HEK293 (cell line): ENCODE data around the gene RSPO1.

ENCODE experiments used
- CTCF ChIA-PET: fragments of 350-600 bp; formaldehyde crosslinking; extraction: SDS; loops from one replicate; lab custom pipeline; 2021; ENCODE audit warnings: antibody characterized with exemption; lab: Yijun Ruan, JAX
- POLR2A ChIA-PET: fragments of 300-600 bp; formaldehyde crosslinking; extraction: SDS; loops from one replicate; lab custom pipeline; 2020; ENCODE audit warnings: antibody characterized with exemption, inconsistent platforms; lab: Yijun Ruan, JAX
- H3K27ac ChIP-seq: fragments of 200-500 bp; sonication (Bioruptor generic); 2 replicates; pipeline ENCODE4 v1.5.1; 2014; ENCODE audit warnings: low read depth, low read length, control low read depth, inconsistent platforms; ENCODE audit errors: extremely low read depth
- H3K36me3 ChIP-seq, 2 experiments: fragments of 200-500 bp in 1 of 2; sonication (Bioruptor generic) in 1 of 2; 1 replicate in 1 of 2; 2 replicates in 1 of 2; pipeline ENCODE4 v1.5.1; 2014 to 2017; ENCODE audit warnings: inconsistent platforms in 2 of 2, low read length in 2 of 2; ENCODE audit not compliant: control insufficient read depth in 2 of 2, insufficient read depth in 1 of 2
- H3K4me1 ChIP-seq: fragments of 200-500 bp; sonication (Bioruptor generic); 2 replicates; pipeline ENCODE4 v1.5.1; 2014; ENCODE audit warnings: mild to moderate bottlenecking, low read length, inconsistent platforms; ENCODE audit not compliant: control insufficient read depth, insufficient read depth
- H3K4me3 ChIP-seq: 2 replicates; pipeline ENCODE4 v1.5.1; 2011; ENCODE audit warnings: low read depth, mild to moderate bottlenecking, control low read depth, low read length, moderate library complexity
- H3K9me3 ChIP-seq: fragments of 200-500 bp; sonication (Bioruptor generic); 2 replicates; pipeline ENCODE4 v1.5.1; 2014; ENCODE audit warnings: low read depth, low read length, inconsistent platforms; ENCODE audit not compliant: control insufficient read depth, insufficient read depth
- SALL2 ChIP-seq: fragments of 450-650 bp; formaldehyde crosslinking; IDR thresholded peaks from 2 replicates; pipeline ENCODE4 v1.5.0; 2017; ENCODE audit warnings: missing biosample characterization, mild to moderate bottlenecking, missing genetic modification characterization, borderline replicate concordance
- WT1 ChIP-seq: fragments of 450-650 bp; formaldehyde crosslinking; IDR thresholded peaks from 2 replicates; pipeline ENCODE4 v1.5.1; 2016; ENCODE audit warnings: missing biosample characterization, missing genetic modification characterization
- ZBTB21 ChIP-seq: fragments of 450-650 bp; formaldehyde crosslinking; IDR thresholded peaks from 2 replicates; pipeline ENCODE4 v1.5.1; 2017; ENCODE audit warnings: missing biosample characterization, missing genetic modification characterization
- ZBTB7A ChIP-seq: fragments of 450-650 bp; formaldehyde crosslinking; IDR thresholded peaks from 2 replicates; pipeline ENCODE4 v1.5.1; 2016; ENCODE audit warnings: low read depth, missing biosample characterization, missing genetic modification characterization
- ZNF114 ChIP-seq: fragments of 450-650 bp; formaldehyde crosslinking; IDR thresholded peaks from 2 replicates; pipeline ENCODE4 v1.5.0; 2017; ENCODE audit warnings: missing biosample characterization, missing genetic modification characterization
- ZNF133 ChIP-seq: fragments of 450-650 bp; formaldehyde crosslinking; IDR thresholded peaks from 2 replicates; pipeline ENCODE4 v1.5.1; 2016; ENCODE audit warnings: missing biosample characterization, missing genetic modification characterization
- ZNF157 ChIP-seq: fragments of 450-650 bp; formaldehyde crosslinking; IDR thresholded peaks from 2 replicates; pipeline ENCODE4 v1.5.1; 2016; ENCODE audit warnings: missing biosample characterization, missing genetic modification characterization
- ZNF221 ChIP-seq: fragments of 450-650 bp; formaldehyde crosslinking; IDR thresholded peaks from 2 replicates; pipeline ENCODE4 v1.5.1; 2017; ENCODE audit warnings: missing biosample characterization, missing genetic modification characterization, borderline replicate concordance
- ZNF394 ChIP-seq: fragments of 450-650 bp; formaldehyde crosslinking; IDR thresholded peaks from 2 replicates; pipeline ENCODE4 v1.5.1; 2016; ENCODE audit warnings: missing biosample characterization, missing genetic modification characterization, mild to moderate bottlenecking, moderate library complexity, borderline replicate concordance
- ZNF600 ChIP-seq: fragments of 450-650 bp; formaldehyde crosslinking; IDR thresholded peaks from 2 replicates; pipeline ENCODE4 v1.5.1; 2016; ENCODE audit warnings: missing biosample characterization, missing genetic modification characterization
- ZNF658 ChIP-seq: fragments of 450-650 bp; formaldehyde crosslinking; IDR thresholded peaks from 2 replicates; pipeline ENCODE4; 2016; ENCODE audit warnings: missing biosample characterization, missing genetic modification characterization
- ZNF747 ChIP-seq: fragments of 450-650 bp; formaldehyde crosslinking; IDR thresholded peaks from 2 replicates; pipeline ENCODE4 v1.5.1; 2016; ENCODE audit warnings: missing biosample characterization, missing genetic modification characterization
- ZNF76 ChIP-seq: fragments of 450-650 bp; formaldehyde crosslinking; IDR thresholded peaks from 2 replicates; pipeline ENCODE4; 2016; ENCODE audit warnings: low read depth, missing biosample characterization, missing genetic modification characterization, borderline replicate concordance
- ZSCAN18 ChIP-seq: fragments of 450-650 bp; formaldehyde crosslinking; IDR thresholded peaks from 2 replicates; pipeline ENCODE4 v1.5.1; 2016; ENCODE audit warnings: missing biosample characterization, missing genetic modification characterization
- ZSCAN30 ChIP-seq: fragments of 450-650 bp; IDR thresholded peaks from 2 replicates; pipeline ENCODE4 v1.5.1; 2018; ENCODE audit warnings: missing biosample characterization, mild to moderate bottlenecking, missing genetic modification characterization, moderate library complexity
- TF ChIP-seq, protein P1 (sequence below): fragments of 450-650 bp; formaldehyde crosslinking; IDR thresholded peaks from 2 replicates; pipeline ENCODE4 v1.5.1; 2016; ENCODE audit warnings: missing biosample characterization, missing genetic modification characterization
- TF ChIP-seq, protein P2 (sequence below): fragments of 450-650 bp; formaldehyde crosslinking; IDR thresholded peaks from 2 replicates; pipeline ENCODE4 v1.5.1; 2017; ENCODE audit warnings: missing biosample characterization, missing genetic modification characterization
- TF ChIP-seq, protein P3 (sequence below): fragments of 450-650 bp; formaldehyde crosslinking; IDR thresholded peaks from 2 replicates; pipeline ENCODE4 v1.5.1; 2016; ENCODE audit warnings: missing biosample characterization, missing genetic modification characterization
- TF ChIP-seq, protein P4 (sequence below): fragments of 450-650 bp; formaldehyde crosslinking; IDR thresholded peaks from 2 replicates; pipeline ENCODE4 v1.5.1; 2016; ENCODE audit warnings: missing biosample characterization, missing genetic modification characterization

RSPO1 gene

GRCh38 chr1:37656026-37656425 is 21.3 kb upstream of the RSPO1 start:
- Histone ChIP-seq H3K36me3 (no peaks in the 10 kb centered on the region), H3K4me1 (no peaks in the 10 kb centered on the region), H3K27ac (no peak overlapping the region), H3K9me3 (no peaks in the 10 kb centered on the region), H3K4me3 (no peak overlapping the region)
- TF ChIP-seq ZNF747 (tag by site-specific recombination) (no peak), ZNF658 (tag by site-specific recombination) (no peak), ZSCAN18 (no peak), ZNF157 (no peak), ZNF600 (tag by site-specific recombination) (no peak), SALL2 (tag by site-specific recombination) (no peak), ZNF221 (no peak), ZNF394 (tag by site-specific recombination) (no peak), WT1 (tag by site-specific recombination) (no peak), ZBTB7A (no peak), ZNF133 (tag by site-specific recombination) (no peak), ZNF76 (tag by site-specific recombination) (no peak)
- TF ChIP-seq, protein P1, sequence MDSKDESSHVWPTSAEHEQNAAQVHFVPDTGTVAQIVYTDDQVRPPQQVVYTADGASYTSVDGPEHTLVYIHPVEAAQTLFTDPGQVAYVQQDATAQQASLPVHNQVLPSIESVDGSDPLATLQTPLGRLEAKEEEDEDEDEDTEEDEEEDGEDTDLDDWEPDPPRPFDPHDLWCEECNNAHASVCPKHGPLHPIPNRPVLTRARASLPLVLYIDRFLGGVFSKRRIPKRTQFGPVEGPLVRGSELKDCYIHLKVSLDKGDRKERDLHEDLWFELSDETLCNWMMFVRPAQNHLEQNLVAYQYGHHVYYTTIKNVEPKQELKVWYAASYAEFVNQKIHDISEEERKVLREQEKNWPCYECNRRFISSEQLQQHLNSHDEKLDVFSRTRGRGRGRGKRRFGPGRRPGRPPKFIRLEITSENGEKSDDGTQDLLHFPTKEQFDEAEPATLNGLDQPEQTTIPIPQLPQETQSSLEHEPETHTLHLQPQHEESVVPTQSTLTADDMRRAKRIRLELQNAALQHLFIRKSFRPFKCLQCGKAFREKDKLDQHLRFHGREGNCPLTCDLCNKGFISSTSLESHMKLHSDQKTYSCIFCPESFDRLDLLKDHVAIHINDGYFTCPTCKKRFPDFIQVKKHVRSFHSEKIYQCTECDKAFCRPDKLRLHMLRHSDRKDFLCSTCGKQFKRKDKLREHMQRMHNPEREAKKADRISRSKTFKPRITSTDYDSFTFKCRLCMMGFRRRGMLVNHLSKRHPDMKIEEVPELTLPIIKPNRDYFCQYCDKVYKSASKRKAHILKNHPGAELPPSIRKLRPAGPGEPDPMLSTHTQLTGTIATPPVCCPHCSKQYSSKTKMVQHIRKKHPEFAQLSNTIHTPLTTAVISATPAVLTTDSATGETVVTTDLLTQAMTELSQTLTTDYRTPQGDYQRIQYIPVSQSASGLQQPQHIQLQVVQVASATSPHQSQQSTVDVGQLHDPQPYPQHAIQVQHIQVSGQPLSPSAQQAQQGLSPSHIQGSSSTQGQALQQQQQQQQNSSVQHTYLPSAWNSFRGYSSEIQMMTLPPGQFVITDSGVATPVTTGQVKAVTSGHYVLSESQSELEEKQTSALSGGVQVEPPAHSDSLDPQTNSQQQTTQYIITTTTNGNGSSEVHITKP (tag by site-specific recombination), result no peak
- ChIA-PET POLR2A (no interaction called here), CTCF (interaction anchor here (0.6 kb wide), 1 partner anchor 57 kb away, joined by 3 read pairs; no protein-coding TSS in a partner anchor)

- TF ChIP-seq, protein P2, sequence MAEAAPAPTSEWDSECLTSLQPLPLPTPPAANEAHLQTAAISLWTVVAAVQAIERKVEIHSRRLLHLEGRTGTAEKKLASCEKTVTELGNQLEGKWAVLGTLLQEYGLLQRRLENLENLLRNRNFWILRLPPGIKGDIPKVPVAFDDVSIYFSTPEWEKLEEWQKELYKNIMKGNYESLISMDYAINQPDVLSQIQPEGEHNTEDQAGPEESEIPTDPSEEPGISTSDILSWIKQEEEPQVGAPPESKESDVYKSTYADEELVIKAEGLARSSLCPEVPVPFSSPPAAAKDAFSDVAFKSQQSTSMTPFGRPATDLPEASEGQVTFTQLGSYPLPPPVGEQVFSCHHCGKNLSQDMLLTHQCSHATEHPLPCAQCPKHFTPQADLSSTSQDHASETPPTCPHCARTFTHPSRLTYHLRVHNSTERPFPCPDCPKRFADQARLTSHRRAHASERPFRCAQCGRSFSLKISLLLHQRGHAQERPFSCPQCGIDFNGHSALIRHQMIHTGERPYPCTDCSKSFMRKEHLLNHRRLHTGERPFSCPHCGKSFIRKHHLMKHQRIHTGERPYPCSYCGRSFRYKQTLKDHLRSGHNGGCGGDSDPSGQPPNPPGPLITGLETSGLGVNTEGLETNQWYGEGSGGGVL (tag by site-specific recombination), result no peak
- TF ChIP-seq ZNF600 (tag by site-specific recombination) (peak; percentile 28; the same call in 1 of the 2 replicates), ZNF114 (no peak), ZSCAN30 (tag by site-specific recombination) (no peak), ZBTB21 (tag by site-specific recombination) (no peak)
- TF ChIP-seq, protein P3, sequence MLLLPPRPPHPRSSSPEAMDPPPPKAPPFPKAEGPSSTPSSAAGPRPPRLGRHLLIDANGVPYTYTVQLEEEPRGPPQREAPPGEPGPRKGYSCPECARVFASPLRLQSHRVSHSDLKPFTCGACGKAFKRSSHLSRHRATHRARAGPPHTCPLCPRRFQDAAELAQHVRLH (tag by site-specific recombination), result no peak
- TF ChIP-seq, protein P4, sequence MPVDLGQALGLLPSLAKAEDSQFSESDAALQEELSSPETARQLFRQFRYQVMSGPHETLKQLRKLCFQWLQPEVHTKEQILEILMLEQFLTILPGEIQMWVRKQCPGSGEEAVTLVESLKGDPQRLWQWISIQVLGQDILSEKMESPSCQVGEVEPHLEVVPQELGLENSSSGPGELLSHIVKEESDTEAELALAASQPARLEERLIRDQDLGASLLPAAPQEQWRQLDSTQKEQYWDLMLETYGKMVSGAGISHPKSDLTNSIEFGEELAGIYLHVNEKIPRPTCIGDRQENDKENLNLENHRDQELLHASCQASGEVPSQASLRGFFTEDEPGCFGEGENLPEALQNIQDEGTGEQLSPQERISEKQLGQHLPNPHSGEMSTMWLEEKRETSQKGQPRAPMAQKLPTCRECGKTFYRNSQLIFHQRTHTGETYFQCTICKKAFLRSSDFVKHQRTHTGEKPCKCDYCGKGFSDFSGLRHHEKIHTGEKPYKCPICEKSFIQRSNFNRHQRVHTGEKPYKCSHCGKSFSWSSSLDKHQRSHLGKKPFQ, result no peak
Measured at GRCh38 chr1:37655274-37655673, 20.6 kb upstream of the RSPO1 start.

More at GRCh38 chr1:37655274-37655673, 20.6 kb upstream of the RSPO1 start:
- no peaks in the 10 kb centered on the region for H3K4me1 ChIP-seq
- no peaks in the 10 kb centered on the region for H3K9me3 ChIP-seq
- no peaks in the 10 kb centered on the region for H3K36me3 ChIP-seq
- ChIA-PET CTCF (interaction anchor here (0.6 to 1.7 kb wide), 2 partner anchors 52 to 56 kb away, joined by 3 to 5 read pairs; no protein-coding TSS in a partner anchor), POLR2A (interaction anchor here (0.7 kb wide), 1 partner anchor 78 kb away, joined by 3 read pairs; no protein-coding TSS in a partner anchor)
- no peak overlapping the region for H3K27ac ChIP-seq
- H3K4me3 ChIP-seq, result no peak overlapping the region
